ENCODE measurements around the gene CHRND.
A peak's percentile ranks its signal among the peaks of the same experiment; 100 is the strongest.

The CHRND gene

DNA sequence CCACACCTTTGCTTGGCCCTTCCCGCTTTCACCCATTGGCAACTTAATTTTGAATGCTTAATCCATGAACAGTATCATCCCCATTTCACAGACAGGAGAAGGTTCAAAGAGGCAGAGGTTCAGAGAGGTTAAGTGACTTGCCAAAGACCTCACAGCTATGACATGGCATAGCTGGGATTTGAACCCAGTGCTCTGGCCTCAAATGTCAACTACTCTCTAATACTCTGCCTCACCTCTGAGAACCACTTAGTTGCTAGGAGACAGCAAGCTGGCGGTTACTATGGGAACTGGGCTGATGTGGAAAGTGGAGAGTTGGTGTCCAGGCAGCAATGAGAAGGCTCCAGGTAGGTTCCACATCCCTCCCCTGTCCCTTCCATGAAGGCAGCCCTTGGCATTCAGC, 21.5 kb upstream of the CHRND start:
- DNase-seq: no peak

DNA sequence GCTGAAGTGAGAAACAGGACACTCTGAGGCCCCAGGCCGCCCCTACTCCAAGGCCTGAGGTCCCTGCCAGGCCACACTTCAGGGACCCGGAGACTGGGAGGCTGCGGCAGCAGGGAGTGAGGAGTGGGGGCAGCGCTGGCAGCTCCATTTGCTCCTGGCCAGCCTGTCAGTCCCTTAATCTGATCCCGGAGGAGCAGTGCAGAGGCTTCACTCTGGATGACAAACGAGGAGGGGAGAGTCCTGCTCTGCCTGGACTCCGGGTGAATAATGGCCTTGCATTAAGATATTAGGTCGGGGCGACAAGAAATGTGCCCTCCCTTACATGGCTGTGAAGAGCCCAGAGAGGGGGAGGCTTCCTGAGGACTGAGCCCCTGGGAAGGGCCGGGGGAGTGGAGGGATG, 20.1 kb upstream of the CHRND start:
- DNase-seq: no peak

DNA sequence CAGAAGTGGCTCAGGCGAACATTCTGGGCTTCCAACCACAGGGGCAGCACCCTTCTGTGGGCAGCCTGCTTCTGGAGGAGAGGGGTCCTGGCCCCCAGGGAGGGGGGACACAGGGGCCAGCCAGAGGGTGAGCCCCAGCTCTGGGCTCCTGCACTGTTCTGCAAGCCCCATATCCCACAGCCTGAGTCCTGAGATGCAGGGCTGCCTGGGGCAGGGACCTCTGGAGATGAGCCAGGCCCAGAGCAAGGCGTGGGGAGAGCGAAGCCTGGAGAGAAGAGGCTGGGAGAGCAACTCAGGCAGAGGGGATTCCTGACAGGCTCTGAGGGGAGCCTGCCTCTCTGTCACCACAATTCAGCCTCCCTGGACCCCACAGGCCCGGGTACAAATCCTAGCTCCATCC, 19.3 kb upstream of the CHRND start:
- no peak for DNase-seq

DNA sequence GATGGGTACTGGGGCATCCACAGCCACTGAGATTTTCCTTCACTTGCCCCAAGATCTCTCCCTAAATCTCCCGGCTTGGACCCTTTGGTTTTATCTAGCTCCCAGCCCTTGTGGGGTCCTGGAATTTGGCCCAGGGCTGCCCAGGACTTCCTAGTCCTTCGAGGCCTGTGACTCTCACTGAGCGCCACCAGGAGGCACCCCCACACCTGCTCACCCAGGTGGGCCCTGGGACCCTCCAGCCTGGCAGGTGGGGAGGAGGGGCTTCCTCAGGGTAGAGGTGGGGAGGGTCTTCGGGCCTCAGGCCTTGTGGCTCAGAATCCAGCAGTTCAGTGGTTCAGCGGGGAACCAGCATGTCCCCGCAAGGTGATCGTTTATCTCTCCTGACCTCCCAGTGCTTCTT, 17.7 kb upstream of the CHRND start:
- no peak for DNase-seq

DNA sequence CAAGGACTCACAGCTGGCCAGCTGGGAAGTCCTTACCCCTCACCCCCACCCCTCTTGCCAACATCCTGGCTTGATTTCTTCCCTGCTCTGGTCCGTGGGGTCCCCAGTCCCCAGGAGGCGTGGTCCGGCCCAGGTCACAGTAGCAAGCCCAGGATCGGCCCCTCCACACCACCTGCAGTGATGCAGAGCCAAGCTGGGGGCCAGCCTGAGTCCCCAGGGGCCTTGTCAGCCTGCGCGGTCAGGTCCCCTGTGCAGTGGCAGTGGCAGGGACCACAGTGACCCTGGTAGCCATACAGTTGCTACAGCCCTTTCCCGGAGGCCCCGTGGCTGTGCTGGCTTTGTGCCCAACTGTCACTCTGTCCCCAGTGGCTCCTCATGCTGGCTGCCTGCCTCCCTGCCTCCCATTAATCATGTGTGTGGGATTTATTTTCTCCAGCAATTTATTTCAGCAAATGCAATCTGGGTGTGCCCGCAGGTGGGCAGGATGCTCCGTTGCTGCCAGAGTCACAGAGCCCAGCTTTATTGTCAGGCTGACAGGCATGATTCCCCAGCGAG, 14.5 kb upstream of the CHRND start:
- DNase-seq: no peak

DNA sequence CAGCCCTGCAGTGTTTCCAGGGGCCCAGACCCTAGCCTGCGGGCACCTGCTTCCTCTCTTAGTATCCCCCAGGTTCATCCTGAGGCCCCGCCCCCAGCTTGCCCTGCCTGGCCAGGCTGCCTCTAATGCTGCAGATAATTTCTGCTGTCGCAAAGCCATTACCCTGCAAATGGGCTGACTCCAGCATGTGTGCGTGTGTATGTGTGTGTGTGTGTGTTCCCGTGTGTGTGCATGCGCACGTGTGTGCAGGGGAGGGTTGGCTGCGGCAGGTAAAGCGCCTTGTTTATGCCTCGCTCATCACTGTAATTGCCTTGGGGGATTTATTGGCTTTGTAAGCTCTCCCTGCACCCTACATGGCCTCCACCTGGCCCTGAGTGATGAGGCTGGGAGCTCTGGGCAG, 13.4 kb upstream of the CHRND start:
- no peak for DNase-seq

DNA sequence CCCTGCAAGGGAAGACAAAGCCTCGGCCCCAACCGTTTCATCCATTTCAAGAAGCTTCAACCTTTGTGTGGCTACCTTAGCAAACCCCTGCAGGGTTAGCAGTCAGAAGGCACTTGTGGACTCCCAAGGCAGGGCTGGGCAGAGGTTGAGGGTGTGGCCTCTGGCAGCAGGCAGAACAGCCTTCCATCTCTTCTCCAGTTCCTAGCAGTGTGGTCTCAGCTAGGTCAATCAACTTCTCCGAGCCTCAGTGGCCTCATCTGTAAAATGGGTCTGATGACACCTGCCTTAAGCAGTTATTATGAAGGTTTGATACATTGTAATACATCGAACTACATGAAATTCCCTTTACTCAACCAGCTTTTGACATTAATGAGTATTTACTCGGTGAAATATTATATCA, 12.6 kb upstream of the CHRND start:
- no peak for DNase-seq

DNA sequence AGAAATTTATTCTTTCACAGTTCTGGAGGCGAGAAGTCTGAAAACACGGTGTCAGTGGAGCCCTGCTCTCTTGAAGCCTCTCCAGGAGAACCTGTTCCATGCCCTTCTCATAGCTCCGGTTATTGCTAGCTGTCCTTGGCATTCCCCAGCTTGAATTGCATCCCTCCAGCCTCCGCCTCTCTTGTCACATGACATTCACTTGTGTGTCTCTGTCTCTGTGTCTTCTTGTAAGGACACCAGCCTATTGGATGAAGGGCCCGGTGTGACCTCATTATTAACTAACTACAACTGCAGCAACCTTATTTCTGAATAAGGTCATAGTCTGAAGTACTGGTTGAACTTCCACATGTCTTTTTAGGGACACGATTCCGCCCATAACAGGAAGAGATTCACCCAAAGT, 10.3 kb upstream of the CHRND start:
- no peak for DNase-seq

DNA sequence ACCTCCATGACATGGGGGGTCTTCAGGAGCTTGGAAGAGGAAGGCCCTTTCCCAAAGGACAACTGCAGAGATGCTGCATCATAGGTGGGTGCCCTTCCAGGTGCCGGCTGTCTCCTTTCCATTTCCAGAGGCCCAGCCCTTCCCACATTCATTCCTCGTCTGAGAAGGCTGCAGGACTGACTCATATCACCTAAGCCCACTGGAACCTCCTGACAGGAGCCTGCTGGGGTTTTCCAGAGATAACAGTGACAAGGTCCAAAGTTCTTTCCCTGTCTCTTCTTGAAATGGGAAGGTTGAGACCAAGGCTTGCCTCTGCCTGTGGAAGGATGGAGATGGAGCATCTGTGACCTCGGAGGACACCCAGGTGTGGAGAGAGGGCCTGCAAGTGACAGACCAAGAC, 9.4 kb upstream of the CHRND start:
- no peak for DNase-seq

DNA sequence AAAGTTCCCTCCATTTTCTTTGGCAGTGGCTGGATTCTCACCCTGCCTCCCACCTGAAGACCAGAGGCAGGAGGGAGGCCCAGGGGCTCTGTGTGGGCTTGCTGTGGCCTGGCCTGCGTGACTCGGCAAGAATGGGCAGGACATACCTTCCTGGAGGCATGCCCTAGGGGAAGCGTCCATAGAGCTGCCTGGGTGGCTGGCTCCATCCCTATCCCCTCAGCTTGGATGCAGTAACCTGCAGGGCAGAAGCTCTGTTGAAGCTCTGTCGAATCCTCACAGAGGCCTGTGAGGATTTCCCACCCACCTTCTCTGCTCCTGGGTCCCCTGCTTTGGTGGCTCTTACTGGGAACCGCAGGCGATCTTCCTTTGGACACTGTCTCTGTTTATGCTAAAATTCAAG, 7.1 kb upstream of the CHRND start:
- DNase-seq: no peak

DNA sequence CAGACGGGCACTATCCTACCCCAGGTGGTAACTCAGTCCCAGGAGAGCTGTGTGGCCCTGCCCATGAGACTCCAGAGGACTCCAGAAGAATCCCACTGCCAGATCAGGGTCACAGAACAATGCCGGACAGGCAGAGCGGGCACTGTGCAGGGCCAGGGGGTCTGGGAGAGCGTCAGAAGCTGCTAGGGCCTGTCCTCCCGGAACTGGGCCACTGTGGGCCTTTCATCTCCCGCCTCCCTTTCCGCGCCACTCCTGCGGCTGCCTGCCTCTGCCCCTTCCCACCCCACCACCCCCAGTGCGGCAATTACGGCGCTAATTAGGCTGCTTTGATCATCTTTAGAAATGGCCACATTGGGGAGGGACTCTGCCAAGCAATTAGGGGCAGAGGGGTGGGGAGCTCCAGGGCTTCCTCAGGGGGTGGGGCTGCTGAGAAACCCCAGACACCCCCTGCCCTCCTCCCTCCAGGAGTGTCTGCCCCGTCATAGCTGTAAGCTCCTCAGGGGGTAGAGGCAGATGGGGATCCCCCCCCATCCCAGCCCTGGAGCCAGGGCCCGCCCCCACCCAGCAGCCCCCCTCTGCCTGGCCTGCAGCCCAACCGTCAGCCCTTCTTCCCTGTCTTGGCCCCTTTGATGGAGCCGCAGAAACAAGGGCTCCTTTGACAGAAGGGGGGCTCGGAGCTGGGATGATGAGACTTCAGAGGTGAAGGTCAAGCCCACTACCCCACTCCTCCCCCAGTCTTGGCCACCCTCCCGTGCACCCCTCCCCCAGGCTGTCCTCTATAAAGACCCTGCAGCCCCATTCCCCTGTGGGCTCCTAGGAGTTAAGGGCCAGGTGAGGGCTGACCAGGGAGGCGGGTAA, 6.2 kb upstream of the CHRND start, which contains the start of gene PRSS56:
Gene PRSS56 (plus strand): TSS at position 808 of the 858 bp plus-strand sequence. CDS start 211 bp downstream, outside the sequence.
- no peak for DNase-seq

DNA sequence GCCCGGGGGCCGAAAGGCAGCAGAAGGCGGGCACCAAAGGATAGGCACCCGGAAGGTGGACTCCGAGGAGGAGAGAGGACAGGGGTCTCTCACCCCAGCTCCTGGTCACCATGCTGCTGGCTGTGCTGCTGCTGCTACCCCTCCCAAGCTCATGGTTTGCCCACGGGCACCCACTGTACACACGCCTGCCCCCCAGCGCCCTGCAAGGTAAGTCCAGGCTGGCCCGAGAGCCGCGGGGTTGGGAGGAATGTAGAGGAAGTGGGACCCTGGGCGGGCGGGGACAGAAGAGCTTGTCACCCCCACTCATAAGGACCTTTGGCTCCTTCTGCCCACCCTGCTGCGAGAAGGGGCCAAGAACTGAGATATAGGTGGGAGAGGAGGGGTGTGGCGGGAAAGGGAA, 5.5 kb upstream of the CHRND start:
- no peak for DNase-seq

DNA sequence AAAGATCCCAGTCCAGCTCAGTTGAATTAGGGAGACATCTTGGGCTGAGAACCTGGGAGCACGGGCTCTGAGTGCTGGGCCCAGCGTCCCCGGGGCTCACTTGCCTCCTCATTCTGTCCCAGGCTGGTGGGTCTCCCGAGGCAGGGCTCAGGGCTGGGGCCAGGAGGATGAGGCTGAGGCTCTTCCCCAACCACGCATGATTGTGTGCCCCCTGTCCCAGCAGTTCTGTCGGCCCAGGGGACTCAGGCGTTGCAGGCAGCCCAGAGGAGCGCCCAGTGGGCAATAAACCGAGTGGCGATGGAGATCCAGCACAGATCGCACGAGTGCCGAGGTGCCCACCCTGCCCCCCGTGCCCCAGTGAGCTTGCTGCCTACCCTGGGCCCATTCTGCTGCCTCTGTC, 4.9 kb upstream of the CHRND start:
- DNase-seq: no peak

DNA sequence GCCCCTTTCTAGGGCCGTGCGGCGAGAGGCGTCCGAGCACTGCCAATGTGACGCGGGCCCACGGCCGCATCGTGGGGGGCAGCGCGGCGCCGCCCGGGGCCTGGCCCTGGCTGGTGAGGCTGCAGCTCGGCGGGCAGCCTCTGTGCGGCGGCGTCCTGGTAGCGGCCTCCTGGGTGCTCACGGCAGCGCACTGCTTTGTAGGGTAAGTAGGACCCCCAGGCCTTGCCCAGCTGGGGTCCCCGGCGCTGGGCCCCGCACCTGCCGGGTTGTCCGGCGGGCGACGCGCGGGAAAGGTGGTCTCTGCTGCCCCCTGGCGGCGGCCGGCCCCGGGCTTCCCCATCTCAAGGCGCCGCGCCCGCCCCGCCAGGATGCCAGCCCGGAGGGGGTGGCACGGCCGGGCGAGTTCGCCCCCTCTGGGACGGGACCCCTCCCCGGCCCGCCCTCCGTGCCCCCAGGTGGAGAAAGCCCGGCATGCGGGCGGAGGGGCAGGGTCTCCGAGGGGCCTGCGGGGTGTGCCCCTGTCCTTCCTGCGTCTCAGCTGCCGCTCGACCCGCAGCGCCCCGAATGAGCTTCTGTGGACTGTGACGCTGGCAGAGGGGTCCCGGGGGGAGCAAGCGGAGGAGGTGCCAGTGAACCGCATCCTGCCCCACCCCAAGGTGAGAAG, 3.9 kb upstream of the CHRND start:
- peak; percentile 41 to 63 (median 56) for DNase-seq

DNA sequence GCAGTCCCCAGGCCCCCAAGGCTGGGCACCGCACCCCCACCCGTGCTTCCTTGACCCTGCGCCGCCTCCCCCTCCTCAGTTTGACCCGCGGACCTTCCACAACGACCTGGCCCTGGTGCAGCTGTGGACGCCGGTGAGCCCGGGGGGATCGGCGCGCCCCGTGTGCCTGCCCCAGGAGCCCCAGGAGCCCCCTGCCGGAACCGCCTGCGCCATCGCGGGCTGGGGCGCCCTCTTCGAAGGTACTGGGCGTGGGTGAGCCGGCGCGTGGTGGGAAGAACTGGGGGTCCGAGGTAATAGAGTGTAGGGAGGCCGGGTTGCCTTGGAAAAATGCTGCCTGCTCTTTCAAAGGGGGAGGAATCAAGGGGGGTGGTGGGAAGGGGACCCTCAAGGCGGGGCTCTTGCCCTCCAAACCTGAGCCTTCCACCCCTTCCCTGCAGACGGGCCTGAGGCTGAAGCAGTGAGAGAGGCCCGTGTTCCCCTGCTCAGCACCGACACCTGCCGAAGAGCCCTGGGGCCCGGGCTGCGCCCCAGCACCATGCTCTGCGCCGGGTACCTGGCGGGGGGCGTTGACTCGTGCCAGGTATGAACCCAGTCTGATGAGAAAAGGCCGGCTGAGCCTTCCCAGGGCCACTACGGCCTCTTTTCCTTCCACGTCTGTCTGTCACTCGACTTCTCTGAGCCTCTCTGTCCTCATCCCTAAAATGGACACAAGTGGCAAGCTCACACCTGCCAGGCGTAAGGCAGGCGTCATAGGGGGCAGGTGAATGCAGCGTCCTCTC, 3.1 kb upstream of the CHRND start:
- no peak for DNase-seq

DNA sequence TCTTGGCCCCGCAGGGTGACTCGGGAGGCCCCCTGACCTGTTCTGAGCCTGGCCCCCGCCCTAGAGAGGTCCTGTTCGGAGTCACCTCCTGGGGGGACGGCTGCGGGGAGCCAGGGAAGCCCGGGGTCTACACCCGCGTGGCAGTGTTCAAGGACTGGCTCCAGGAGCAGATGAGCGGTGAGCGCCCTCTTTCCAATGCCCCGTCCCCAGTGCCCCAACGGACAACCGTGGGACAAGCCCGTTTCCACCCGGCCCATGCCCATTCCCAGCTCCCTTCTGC, 2.6 kb upstream of the CHRND start:
- no peak for DNase-seq

DNA sequence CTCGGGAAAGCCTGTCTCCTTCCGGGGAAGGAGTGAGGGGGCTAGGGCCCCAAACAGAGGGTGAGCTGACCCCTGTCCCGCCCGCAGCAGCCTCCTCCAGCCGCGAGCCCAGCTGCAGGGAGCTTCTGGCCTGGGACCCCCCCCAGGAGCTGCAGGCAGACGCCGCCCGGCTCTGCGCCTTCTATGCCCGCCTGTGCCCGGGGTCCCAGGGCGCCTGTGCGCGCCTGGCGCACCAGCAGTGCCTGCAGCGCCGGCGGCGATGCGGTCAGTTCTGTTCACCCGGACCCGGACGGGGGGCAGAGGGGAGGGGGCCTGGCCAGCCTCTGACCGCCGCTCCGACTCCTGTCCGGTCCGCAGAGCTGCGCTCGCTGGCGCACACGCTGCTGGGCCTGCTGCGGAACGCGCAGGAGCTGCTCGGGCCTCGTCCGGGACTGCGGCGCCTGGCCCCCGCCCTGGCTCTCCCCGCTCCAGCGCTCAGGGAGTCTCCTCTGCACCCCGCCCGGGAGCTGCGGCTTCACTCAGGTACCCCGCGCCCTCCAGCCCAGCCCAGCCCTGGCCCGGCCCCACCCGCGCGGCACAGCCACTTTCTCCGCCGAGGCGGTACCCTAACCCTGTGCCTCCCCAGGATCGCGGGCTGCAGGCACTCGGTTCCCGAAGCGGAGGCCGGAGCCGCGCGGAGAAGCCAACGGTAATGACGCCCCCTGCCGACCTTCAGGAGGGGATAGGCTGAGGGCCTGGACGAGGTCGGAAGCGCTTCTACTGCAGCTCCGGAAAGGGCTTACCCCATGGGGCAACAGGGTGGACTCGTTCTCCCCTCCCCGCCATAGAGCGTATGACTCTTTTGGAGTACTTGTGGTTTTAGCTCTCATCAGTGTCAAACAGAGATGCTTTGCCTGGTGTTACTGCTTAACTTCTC, 2.0 kb upstream of the CHRND start:
- peak in 1 of 5 experiments; percentile 27 for DNase-seq

DNA sequence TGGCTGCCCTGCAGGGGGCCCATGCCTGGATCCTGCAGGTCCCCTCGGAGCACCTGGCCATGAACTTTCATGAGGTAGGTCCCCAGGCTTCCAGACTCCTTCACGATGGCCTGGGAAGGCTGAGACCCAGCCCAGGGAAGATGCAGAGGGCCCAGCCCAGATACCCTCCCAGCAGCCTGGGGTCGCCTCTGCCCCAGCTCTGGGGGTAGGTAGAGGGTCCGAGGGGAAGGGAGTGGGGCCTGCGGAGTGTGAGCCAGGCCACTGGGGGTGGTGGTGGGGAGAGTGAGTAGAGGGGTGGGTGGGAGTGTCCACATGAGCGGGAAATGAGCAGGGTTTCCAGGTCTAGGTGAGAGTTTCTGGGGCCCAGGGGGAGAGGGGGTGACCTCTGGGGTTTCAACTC, 1.2 kb upstream of the CHRND start:
- no peak for DNase-seq

DNA sequence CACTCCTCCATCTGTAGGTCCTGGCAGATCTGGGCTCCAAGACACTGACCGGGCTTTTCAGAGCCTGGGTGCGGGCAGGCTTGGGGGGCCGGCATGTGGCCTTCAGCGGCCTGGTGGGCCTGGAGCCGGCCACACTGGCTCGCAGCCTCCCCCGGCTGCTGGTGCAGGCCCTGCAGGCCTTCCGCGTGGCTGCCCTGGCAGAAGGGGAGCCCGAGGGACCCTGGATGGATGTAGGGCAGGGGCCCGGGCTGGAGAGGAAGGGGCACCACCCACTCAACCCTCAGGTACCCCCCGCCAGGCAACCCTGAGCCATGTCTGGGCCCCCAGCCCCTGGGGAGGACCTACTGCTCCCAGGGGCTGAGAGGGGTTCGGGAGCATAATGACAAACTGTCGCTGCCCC, 761 bp upstream of the CHRND start:
- no peak for DNase-seq

DNA sequence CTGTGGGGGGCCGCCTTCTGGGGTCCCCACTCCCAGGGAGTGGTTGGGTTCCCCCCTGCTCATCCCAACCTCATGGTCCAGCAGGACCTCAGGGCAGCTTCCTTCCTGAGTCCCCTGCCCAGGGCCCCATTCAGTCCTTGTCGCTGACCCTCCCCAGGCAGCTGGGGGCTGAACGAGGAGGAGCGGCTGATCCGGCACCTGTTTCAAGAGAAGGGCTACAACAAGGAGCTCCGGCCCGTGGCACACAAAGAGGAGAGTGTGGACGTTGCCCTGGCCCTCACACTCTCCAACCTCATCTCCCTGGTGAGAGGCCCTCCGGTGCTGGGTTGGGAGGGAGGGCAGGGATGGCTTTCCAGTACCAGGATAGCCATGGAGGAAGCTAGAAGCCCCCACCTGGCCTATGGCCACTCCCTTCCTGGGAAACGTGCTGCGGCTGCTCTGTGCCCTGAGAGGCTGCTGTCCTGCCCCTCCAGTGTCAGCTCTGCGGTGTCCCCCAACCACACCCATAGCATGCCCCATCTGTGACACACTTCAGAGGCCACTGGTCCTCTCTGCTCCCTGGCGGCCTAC, 497 bp downstream of the CHRND start:
- DNase-seq: no peak

DNA sequence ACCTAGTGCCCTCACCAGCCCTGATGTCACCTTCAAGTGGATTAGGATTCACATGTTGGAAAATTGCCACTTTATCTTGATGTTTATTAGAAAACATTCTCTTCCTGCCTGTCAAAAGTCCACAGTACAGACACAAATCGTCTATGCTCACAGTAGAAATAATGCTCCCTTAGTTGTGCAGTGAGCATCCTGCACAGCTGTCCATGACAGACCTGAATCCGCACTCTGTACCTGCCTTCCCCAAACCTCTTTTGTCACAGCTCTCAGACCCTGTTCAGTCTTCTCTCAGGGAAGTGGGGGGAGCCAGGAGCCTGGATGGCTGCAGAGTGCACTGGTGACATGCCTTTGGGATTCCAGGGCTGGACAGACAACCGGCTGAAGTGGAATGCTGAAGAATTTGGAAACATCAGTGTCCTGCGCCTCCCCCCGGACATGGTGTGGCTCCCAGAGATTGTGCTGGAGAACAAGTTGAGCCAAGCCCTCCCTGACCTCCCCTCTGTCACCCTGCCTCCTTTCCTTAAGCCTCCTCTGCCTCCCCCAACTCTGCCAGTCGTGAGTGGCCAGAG, 2.0 kb downstream of the CHRND start:
- DNase-seq: no peak

All from T-helper 2 cell (primary cell).